GM12878 (cell line): Measurements from ENCODE around the gene PPP3CA. TPM values are rescaled to one million over a fixed set of nuclear protein-coding genes. Genes with fewer than 3 reads are reported as not detected.

Experiments
- ATAC-seq: fragments of 200-7000 bp; cut with Tn5 transposase; 3 replicates; pipeline ENCODE4 v1.9.1; 2020; ENCODE audit warnings: mild to moderate bottlenecking, moderate library complexity
- BruUV-seq: library from RNA; stranded (reverse); fragments of 400-500 nt; replicated peaks from 2 replicates; lab custom pipeline; 2021; lab: Mats Ljungman, UMichigan
- CTCF ChIA-PET: fragments of 300-600 bp; sonication (Branson Sonifier 250); formaldehyde crosslinking; extraction: SDS; loops from one replicate; lab custom pipeline; 2021; ENCODE audit warnings: inconsistent platforms; lab: Yijun Ruan, JAX
- POLR2A ChIA-PET: fragments of 350-600 bp; formaldehyde crosslinking; extraction: SDS; loops from one replicate; lab custom pipeline; 2021; ENCODE audit warnings: inconsistent platforms; lab: Charles Lee
- RAD21 ChIA-PET: fragments of 300-600 bp; sonication (Branson Sonifier 250); formaldehyde crosslinking; loops from one replicate; lab custom pipeline; 2023; ENCODE audit warnings: antibody characterized with exemption; ENCODE audit not compliant: unreplicated experiment; lab: Charles Lee
- SMC1A ChIA-PET: fragments of 300-600 bp; sonication (Branson Sonifier 250); formaldehyde crosslinking; loops from one replicate; lab custom pipeline; 2023; ENCODE audit not compliant: unreplicated experiment, uncharacterized antibody; lab: Charles Lee
- DNase-seq: peaks from one replicate; pipeline ENCODE4 v3.0.0-alpha.2; 2011; ENCODE audit warnings: low read depth, low spot score
- FAIRE-seq: peaks from 3 replicates; lab custom pipeline; 2011; peaks lifted over from hg19 to GRCh38; lab: Jason Lieb, UNC
- H2AFZ ChIP-seq: 2 replicates; pipeline ENCODE4 v1.6.0; 2011; ENCODE audit warnings: low read depth, low read length, control low read depth; ENCODE audit not compliant: control insufficient read depth
- H3K27ac ChIP-seq: 2 replicates; pipeline ENCODE4 v1.5.1; 2011; ENCODE audit warnings: control low read depth; ENCODE audit not compliant: control insufficient read depth, insufficient read depth
- H3K27me3 ChIP-seq, 2 experiments: replicated peaks in 1 of 2; 2 replicates each; pipeline versions ENCODE4 v1.6.0 to v1.6.1; 2011; ENCODE audit warnings: low read length in 1 of 2; ENCODE audit not compliant: control insufficient read depth in 2 of 2, insufficient read depth in 2 of 2
- H3K36me3 ChIP-seq, 2 experiments: 2 replicates each; pipeline ENCODE4 v1.5.1; 2011; ENCODE audit warnings: low read length in 1 of 2; ENCODE audit not compliant: control insufficient read depth in 2 of 2, insufficient read depth in 2 of 2
- H3K4me1 ChIP-seq: 2 replicates; pipeline ENCODE4 v1.6.1; 2011; ENCODE audit warnings: mild to moderate bottlenecking, low read length, moderate library complexity, mixed read lengths; ENCODE audit not compliant: control insufficient read depth, insufficient read depth
- H3K4me2 ChIP-seq: 2 replicates; pipeline ENCODE4 v1.6.0; 2011; ENCODE audit warnings: control low read depth; ENCODE audit not compliant: control insufficient read depth, insufficient read depth
- H3K4me3 ChIP-seq: fragments of 200-600 bp; sonication (generic); 2 replicates; pipeline ENCODE4 v1.5.1; 2016
- H3K79me2 ChIP-seq: 2 replicates; pipeline ENCODE4 v1.6.0; 2011; ENCODE audit warnings: low read length; ENCODE audit not compliant: control insufficient read depth, insufficient read depth
- H3K9ac ChIP-seq: 2 replicates; pipeline ENCODE4 v1.8.0; 2011; ENCODE audit warnings: low read length, control low read depth, mixed read lengths; ENCODE audit not compliant: control insufficient read depth, insufficient read depth
- H3K9me3 ChIP-seq: replicated peaks from 3 replicates; pipeline ENCODE4 v1.5.1; 2011; ENCODE audit warnings: mild to moderate bottlenecking, low read length; ENCODE audit not compliant: control insufficient read depth, insufficient read depth
- H4K20me1 ChIP-seq: 2 replicates; pipeline ENCODE4 v1.6.0; 2011; ENCODE audit not compliant: control insufficient read depth, insufficient read depth
- BMI1 ChIP-seq: fragments of 450-650 bp; IDR thresholded peaks from 2 replicates; pipeline ENCODE4 v1.6.1; 2016; ENCODE audit warnings: mild to moderate bottlenecking, moderate library complexity, borderline replicate concordance
- HCFC1 ChIP-seq: fragments of 150-350 bp; IDR thresholded peaks from 2 replicates; pipeline ENCODE4 v1.6.1; 2014; ENCODE audit warnings: low read length
- IKZF1 ChIP-seq: fragments of 450-650 bp; conservative IDR thresholded peaks from 2 replicates; pipeline ENCODE4 v1.6.1; 2017; ENCODE audit warnings: antibody characterized with exemption, mild to moderate bottlenecking
- MYC ChIP-seq: IDR thresholded peaks from 2 replicates; pipeline ENCODE4 v1.6.1; 2011; ENCODE audit warnings: mild to moderate bottlenecking, low read length, moderate library complexity, inconsistent platforms; ENCODE audit not compliant: insufficient read depth, insufficient replicate concordance, insufficient read length, severe bottlenecking
- RFX5 ChIP-seq: IDR thresholded peaks from 2 replicates; pipeline ENCODE4 v1.6.1; 2011; ENCODE audit warnings: low read depth, low read length, improper control_type of control experiment
- SIX5 ChIP-seq: IDR thresholded peaks from 2 replicates; pipeline ENCODE4 v1.6.1; 2011; ENCODE audit warnings: mild to moderate bottlenecking, low read depth, low read length, moderate library complexity; ENCODE audit not compliant: severe bottlenecking
- SPI1 ChIP-seq: IDR thresholded peaks from 2 replicates; pipeline ENCODE4 v1.6.1; 2011; ENCODE audit warnings: low read depth, mild to moderate bottlenecking, low read length, moderate library complexity, borderline replicate concordance; ENCODE audit not compliant: insufficient read depth
- ZNF207 ChIP-seq: fragments of 450-650 bp; IDR thresholded peaks from 2 replicates; pipeline ENCODE4 v1.6.1; 2014; ENCODE audit warnings: antibody characterized with exemption, mild to moderate bottlenecking, borderline replicate concordance
- ZSCAN29 ChIP-seq: fragments of 450-650 bp; IDR thresholded peaks from 2 replicates; pipeline ENCODE4 v1.6.1; 2017; ENCODE audit warnings: mild to moderate bottlenecking, moderate library complexity
- WGBS: methylation state at CpG from one replicate; pipeline ENCODE4 v1.1.6; 2016; ENCODE audit warnings: low lambda C conversion rate; ENCODE audit not compliant: insufficient replicate concordance, insufficient coverage; ENCODE audit errors: missing lambda C conversion rate; 5-methylcytosine and 5-hydroxymethylcytosine counted together
- in situ Hi-C: fragments of 300-500 bp; cut with MboI; formaldehyde crosslinking; loops from 9 replicates; pipeline ENCODE4 v1.14.3; 2018; ENCODE audit warnings: mixed read lengths
- intact Hi-C: fragments of 100-400 bp; cut with micrococcal nuclease; formaldehyde crosslinking; loops from one replicate; pipeline ENCODE4 v1.14.2; 2022; ENCODE audit not compliant: unreplicated experiment
- polyA plus RNA-seq, 11 experiments: library from polyadenylated mRNA; depleted of rRNA in 4 of 11; unstranded in 6 of 11; stranded (reverse) in 5 of 11; fragments of >200 nt; fragmentation: Nextera tagmentation in 4 of 11; fragmentation: Illumina TruSeq in 1 of 11; extraction: Ambion mirVana in 4 of 11; extraction: Trizol in 1 of 11; gene quantifications; 1 replicate in 1 of 11; 2 replicates in 10 of 11; pipeline versions ENCODE4 v1.2.1 to v1.2.3, GENCODE V29; 2011 to 2016; ENCODE audit warnings: inconsistent platforms in 2 of 11, missing spikeins in 2 of 11, low read depth in 1 of 11
- total RNA-seq, 4 experiments: library from RNA; depleted of rRNA in 3 of 4; stranded (reverse); fragments of >200 nt in 3 of 4; fragmentation: Illumina TruSeq in 1 of 4; extraction: Trizol in 1 of 4; gene quantifications; 2 replicates each; pipeline versions ENCODE4 v1.2.1 to v1.2.3, GENCODE V29; 2013 to 2021
- TF ChIP-seq, protein P1 (sequence below): fragments of 450-650 bp; formaldehyde crosslinking; IDR thresholded peaks from 2 replicates; pipeline ENCODE4 v1.5.0; 2022; ENCODE audit warnings: mild to moderate bottlenecking, missing genetic modification characterization

The PPP3CA gene
- total and polyA plus RNA-seq, 10 of the 15 experiments (the other 5 are each of a cell fraction or from before 2014, with no cell fraction given): 0.33 to 9.0 (median 1.0) TPM

DNA sequence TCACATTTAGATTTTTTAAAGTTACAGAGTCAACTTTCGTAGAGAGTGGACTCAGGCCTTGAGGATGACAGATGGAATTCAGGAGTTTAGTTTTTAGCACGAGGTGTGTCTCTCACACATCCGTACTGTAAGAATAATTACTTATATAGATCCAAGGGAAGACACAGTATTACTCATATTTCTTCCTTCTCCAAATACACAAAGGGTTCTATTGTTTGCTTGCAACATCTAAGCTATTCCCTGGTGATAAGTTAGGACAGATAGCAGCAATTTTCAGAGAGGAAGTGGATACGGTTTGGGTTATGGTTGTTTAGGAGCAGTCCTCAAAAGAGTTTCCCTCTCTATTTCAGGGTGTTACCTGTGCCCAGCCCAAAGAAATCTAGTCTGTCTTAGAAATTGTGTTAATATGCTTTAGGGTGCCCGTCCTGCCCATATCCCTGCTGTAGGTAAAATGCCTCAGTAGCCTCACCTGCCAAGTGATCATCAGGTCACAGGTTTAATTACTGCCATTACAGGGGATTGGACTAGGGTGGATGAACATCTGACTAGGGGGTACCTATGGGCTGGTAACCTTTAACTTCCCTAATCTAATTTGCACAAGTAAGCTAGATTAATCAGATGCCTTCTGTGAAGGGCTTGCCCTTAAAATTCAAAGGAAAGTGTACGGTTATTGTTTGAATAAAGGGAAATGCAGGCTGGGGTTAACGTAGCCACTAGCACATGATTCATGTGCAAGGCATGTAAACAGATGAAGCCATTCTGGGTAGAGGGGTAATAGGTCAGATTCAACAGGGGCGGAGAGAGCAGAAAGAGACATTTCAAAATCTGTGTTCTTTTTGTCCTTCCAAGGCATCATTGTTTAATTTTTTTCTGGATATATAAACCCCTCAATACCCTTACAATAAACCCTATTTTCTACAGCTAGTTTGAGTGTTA is 8.7 kb upstream of the PPP3CA start:
- peak; percentile 57 for FAIRE-seq
- WGBS: 43% methylated on average over 8 of the region's 8 CpGs

DNA sequence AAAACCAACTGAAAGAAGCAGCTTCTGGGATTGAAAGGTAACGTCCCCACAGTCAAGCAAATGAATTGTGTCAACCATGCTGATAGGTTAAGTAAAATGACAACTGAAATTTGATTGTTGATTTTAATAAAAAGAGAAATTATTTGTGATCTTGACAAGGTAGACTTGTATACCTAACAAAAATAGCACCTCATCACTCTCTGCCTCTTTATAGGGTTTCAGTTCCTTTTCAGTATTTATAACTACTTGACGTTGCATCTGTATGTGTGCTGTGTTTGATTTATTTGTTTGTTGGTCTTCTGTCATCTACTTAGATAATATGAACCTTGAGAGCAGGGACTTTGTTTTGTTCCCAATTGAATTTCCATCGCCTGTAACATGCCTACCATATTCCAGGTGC is 7.9 kb upstream of the PPP3CA start:
- Histone ChIP-seq H3K4me1 (peaks cover 22% of the 10 kb centered on the region), H3K27me3 (no peaks in the 10 kb centered on the region; a peak in 1 of 4 replicates), H3K36me3 (no peaks in the 10 kb centered on the region), H3K4me2 (peak overlapping the region; percentile 80), H3K79me2 (no peaks in the 10 kb centered on the region), H4K20me1 (no peaks in the 10 kb centered on the region), H2AFZ (peak overlapping the region; percentile 43), H3K9ac (no peak overlapping the region; the same call in 1 of the 2 replicates), H3K9me3 (no peaks in the 10 kb centered on the region; the same call in 2 of the 3 replicates), H3K4me3 (no peak overlapping the region), H3K27ac (peak overlapping the region; percentile 48; the same call in 1 of the 2 replicates)
- WGBS: 7% methylated on average over 3 of the region's 3 CpGs
- POLR2A ChIA-PET: no interaction called here
- intact Hi-C loops (no loop called here), in situ Hi-C loops (no loop called here)
- BruUV-seq: no TSS peak
- SMC1A ChIA-PET: interaction anchor here (0.8 kb wide), 1 partner anchor 10 kb away, joined by 3 read pairs; no protein-coding TSS in a partner anchor
- FAIRE-seq: peak; percentile 91
- RAD21 ChIA-PET: no interaction called here
- CTCF ChIA-PET: no interaction called here
- DNase-seq: no peak
- ATAC-seq: peak; percentile 99
- TF ChIP-seq, protein P1, sequence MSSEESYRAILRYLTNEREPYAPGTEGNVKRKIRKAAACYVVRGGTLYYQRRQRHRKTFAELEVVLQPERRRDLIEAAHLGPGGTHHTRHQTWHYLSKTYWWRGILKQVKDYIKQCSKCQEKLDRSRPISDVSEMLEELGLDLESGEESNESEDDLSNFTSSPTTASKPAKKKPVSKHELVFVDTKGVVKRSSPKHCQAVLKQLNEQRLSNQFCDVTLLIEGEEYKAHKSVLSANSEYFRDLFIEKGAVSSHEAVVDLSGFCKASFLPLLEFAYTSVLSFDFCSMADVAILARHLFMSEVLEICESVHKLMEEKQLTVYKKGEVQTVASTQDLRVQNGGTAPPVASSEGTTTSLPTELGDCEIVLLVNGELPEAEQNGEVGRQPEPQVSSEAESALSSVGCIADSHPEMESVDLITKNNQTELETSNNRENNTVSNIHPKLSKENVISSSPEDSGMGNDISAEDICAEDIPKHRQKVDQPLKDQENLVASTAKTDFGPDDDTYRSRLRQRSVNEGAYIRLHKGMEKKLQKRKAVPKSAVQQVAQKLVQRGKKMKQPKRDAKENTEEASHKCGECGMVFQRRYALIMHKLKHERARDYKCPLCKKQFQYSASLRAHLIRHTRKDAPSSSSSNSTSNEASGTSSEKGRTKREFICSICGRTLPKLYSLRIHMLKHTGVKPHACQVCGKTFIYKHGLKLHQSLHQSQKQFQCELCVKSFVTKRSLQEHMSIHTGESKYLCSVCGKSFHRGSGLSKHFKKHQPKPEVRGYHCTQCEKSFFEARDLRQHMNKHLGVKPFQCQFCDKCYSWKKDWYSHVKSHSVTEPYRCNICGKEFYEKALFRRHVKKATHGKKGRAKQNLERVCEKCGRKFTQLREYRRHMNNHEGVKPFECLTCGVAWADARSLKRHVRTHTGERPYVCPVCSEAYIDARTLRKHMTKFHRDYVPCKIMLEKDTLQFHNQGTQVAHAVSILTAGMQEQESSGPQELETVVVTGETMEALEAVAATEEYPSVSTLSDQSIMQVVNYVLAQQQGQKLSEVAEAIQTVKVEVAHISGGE (CRISPR knock-in tag): no peak
- TF ChIP-seq RFX5: no peak
- TF ChIP-seq IKZF1: no peak
- TF ChIP-seq SPI1: peak; percentile 98
- no peak for TF ChIP-seq ZNF207
- TF ChIP-seq ZSCAN29: no peak
- no peak for TF ChIP-seq HCFC1
- TF ChIP-seq BMI1: no peak; the same call in 1 of the 2 replicates

More for the DNA sequence above, 8.7 kb upstream of the PPP3CA start:
- CTCF ChIA-PET: interaction anchor here (1.2 kb wide), 2 partner anchors 9 to 189 kb away, joined by 3 to 4 read pairs; partner anchors contain the start of gene PPP3CA
- peak; percentile 58 for ATAC-seq
- Histone ChIP-seq H3K79me2 (no peaks in the 10 kb centered on the region), H4K20me1 (no peaks in the 10 kb centered on the region), H3K9ac (no peak overlapping the region; the same call in 1 of the 2 replicates), H2AFZ (peak overlapping the region; percentile 33), H3K4me1 (peaks cover 22% of the 10 kb centered on the region)
- intact Hi-C loops: no loop called here
- TF ChIP-seq ZSCAN29: no peak
- TF ChIP-seq SPI1: peak; percentile 65; the same call in 1 of the 2 replicates
- TF ChIP-seq MYC: no peak
- TF ChIP-seq SIX5: no peak
- TF ChIP-seq, all 136 proteins: peak for 1
- no peaks in the 10 kb centered on the region; a peak in 1 of 4 replicates for H3K27me3 ChIP-seq
- in situ Hi-C loops: no loop called here
- RAD21 ChIA-PET: no interaction called here
- SMC1A ChIA-PET: interaction anchor here (1.2 kb wide), 1 partner anchor 132 kb away, joined by 3 read pairs; no protein-coding TSS in a partner anchor
- POLR2A ChIA-PET: no interaction called here
- no peak for DNase-seq
- H3K4me3 ChIP-seq: no peak overlapping the region
- peak overlapping the region; percentile 80 for H3K4me2 ChIP-seq
- no peaks in the 10 kb centered on the region for H3K36me3 ChIP-seq
- H3K27ac ChIP-seq: no peak overlapping the region
- H3K9me3 ChIP-seq: no peaks in the 10 kb centered on the region; the same call in 2 of the 3 replicates
- no TSS peak for BruUV-seq
